ENCODE data around the gene METTL1.

- no peak for TF ChIP-seq CTCF (IDR thresholded peaks at IDR 0.05; ENCODE audit: borderline replicate concordance, extremely low read depth, low read length, poor library complexity, severe bottlenecking)
- TF ChIP-seq EZH2 (IDR thresholded peaks at IDR 0.05; ENCODE audit: borderline replicate concordance, low read depth, low read length, severe bottlenecking) = no peak
Measured at GRCh38 chr12:57777911-57778310, 6.0 kb upstream of the METTL1 start.
